ENCODE data around the gene NAT14.

NAT14 gene

DNA sequence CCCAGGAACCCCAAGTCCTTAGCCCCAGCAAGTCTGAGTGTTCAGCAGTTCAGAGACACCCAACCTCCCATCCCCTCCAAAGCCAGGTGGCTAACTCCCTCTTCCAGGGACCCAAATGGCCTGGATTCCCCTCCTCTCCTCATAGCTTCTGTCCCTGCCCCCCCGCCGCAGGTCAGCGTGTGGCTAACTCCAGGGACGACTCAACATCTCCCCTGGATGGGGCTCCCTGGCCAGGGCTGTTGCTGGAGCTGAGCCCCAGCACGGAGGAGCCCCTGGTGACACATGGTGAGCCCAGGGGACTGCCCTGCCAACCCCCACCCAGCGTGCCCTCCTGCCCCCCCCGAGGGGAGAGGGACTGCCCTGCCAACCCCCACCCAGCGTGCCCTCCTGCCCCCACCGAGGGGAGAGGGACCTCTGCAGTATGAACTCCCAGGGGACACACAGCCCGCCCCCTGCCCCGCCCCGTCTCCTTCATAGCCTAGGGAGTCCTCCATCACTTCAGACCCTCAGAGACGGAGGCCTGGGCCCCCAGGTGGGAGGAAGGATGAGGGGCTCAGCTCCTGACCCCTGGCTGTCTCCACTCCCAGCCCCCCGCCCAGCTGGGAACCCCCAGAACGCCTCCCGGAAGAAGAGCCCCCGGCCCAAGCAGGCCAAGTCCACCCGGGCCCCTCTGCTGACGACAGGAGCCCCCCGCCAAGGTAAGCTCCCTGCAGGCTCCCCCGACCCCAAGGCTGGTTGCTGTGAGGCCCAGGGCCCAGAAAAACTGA, 4.9 kb downstream of the NAT14 start:
- no peak for DNase-seq (ENCODE audit: extremely low read depth, low read depth)
- TF ChIP-seq CTCF (IDR thresholded peaks at IDR 0.05; ENCODE audit: low read depth, low read length): no peak

DNA sequence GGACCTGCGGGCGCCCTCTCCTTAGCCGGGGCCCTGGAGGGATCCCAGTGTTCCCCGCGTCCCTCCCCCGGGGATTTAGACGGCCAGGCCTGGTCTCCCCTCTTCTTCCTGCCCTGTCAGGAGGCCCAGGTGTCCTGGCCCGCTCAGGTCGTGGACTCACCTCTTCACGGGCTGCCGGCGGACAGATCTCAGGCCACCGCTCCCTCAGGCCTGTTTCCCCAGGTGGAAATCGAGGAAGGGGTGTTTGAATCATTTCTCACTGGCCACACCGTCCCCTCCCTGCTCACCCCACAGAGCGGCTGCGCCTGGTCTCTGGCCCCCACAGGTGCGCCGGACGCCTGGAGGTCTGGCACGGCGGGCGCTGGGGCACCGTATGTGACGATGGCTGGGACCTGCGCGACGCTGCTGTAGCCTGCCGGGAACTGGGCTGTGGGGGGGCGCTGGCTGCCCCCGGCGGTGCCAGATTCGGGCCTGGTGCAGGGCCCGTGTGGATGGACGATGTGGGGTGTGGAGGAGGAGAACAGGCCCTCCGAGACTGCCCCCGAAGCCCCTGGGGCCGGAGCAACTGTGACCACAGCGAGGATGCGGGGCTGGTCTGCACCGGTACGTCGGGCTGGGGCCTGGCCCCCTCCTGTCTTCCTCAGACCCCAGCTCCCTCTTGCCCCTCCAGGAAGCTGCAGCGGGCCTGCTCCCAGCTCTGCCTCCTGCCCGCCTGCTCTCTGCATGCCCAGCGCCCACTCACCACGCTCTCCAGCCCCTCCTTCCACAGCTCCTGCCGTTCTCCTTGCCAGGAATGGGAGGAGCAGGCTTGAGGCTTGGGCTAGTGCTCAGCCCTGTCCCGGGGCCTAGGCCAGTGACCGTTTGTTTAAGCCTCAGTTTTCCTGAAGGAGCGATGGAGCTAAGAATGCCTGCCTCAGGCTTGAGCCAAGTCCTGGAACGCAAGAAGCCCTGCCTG, 5.8 kb downstream of the NAT14 start:
- no peak for TF ChIP-seq CTCF (IDR thresholded peaks at IDR 0.05; ENCODE audit: low read depth, low read length)
- DNase-seq (ENCODE audit: extremely low read depth, low read depth): no peak

DNA sequence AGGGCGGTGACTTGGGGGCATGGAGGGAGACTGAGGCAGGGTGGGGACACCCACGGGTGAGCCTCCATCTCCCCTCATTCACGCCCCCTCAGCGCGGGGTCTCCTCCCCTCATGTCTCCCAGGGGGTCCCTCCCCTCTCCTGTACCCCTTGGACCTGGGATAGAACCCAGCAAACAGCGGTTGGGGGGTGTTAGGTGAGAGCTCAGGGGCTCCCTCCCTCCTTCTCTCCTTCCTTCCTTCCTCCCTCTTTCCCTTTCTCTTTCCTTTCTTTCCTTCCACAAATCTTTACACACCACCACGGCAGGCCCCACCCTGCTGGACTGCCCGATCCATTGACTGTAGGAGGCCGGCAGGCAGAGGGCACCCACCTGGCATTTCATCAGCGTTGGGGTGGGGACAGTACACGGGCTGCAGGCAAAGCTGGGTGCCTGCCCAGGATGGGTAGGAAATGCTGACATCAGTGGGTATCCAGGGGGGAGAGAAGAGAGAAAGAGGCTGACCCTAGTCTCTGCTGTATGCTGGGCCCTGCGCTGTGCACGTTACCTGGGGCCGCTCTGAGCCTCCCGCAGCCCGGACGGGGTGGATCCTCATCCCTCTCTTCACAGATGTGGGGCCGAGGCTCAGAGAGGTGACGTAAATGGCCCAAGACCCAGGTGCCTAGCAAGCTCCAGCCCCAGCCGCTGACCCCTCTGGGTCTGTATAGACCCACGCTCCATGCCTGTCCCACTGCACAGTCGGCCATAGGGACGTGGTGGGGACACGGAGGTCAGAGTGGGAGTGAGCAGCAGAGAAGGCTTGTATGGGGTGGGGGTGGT, 6.8 kb downstream of the NAT14 start:
- no peak for TF ChIP-seq CTCF (IDR thresholded peaks at IDR 0.05; ENCODE audit: low read depth, low read length)
- DNase-seq (ENCODE audit: extremely low read depth, low read depth): no peak

DNA sequence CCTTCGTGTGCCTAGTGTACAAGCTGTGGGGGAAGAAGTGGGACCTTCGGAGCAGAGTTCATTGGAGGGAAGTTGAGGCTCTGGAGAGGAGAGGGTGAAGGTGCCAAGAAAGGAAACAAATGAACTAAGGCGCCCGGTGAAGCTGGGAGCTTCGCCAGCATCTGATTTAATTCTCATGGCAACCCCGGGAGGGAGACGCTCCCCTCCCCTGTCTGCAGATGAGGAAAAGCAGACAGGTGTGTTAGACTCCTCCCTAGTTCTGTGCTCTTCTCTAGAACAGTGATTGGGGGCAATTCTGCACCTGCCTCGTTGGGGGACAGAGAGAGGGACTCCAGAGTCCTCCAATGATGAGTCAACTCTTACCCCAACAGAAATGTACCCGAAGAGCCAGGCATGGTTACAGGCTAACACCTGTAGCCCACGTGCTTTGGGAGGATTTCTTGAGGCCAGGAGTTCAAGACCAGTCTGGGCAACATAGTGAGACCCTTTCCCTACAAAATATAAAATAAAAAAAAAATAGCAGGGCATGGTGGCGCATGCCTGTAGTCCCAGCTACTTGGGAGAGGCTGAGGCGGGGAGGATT, 7.5 kb downstream of the NAT14 start:
- no peak for TF ChIP-seq CTCF (IDR thresholded peaks at IDR 0.05; ENCODE audit: low read depth, low read length)

DNA sequence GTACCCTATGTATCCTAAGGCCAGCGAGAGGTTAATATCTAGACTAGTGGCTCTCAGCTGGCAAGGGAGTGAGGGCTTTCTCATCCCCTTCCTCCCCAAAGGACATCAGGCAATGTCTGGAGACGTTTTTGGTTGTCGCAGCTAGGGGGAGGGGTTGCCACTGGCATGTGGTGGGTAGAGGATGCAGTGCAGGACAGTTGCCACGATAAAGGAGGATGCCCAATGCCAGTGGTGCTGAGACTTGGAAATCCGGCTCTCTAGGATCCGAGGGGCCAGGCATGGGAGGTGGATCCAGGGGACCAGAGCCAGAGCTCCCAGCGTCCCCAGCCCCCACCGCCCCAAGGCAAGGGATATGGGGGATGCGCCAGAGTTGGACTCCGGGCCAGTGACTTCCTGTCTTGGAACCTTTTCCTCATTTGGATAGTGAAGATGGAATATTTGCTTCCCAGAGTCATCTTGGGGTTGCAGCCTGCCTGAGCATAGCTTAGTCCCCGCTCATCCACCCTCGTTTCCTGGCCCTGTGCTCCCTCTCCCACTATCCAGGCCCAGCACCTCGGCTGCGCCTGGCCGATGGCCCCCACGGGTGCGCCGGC, 8.2 kb downstream of the NAT14 start:
- no peak for TF ChIP-seq CTCF (IDR thresholded peaks at IDR 0.05; ENCODE audit: low read depth, low read length)
- DNase-seq (ENCODE audit: extremely low read depth, low read depth): no peak

More for the DNA sequence above, 7.5 kb downstream of the NAT14 start:
- DNase-seq (ENCODE audit: extremely low read depth, low read depth): no peak

GRCh38 chr19:55493645-55494171, 8.7 kb downstream of the NAT14 start:
- TF ChIP-seq CTCF (IDR thresholded peaks at IDR 0.05; ENCODE audit: low read depth, low read length): no peak
- no peak for DNase-seq (ENCODE audit: extremely low read depth, low read depth)

All from AG09319 (cell line).